Activated naive CD8-positive, alpha-beta T cell (primary cell): Measurements from ENCODE around the gene RBMXL3.
"Not testable (repeated sequence)": the region's sequence is repeated elsewhere in the genome, so short reads cannot be mapped to it uniquely, and the experiment has no call there.

Source experiments
- H3K27ac Mint-ChIP-seq: one replicate; pipeline ENCODE4 v1.8.0; 2021; ENCODE audit warnings: mixed read lengths
- H3K27me3 Mint-ChIP-seq: one replicate; pipeline ENCODE4 v1.8.0; 2021; ENCODE audit warnings: mixed read lengths
- H3K36me3 Mint-ChIP-seq: one replicate; pipeline ENCODE4 v1.8.0; 2021; ENCODE audit warnings: mixed read lengths
- H3K4me1 Mint-ChIP-seq: one replicate; pipeline ENCODE4 v1.8.0; 2021; ENCODE audit warnings: low read depth, mixed read lengths
- H3K4me3 Mint-ChIP-seq: one replicate; pipeline ENCODE4 v1.8.0; 2021; ENCODE audit warnings: mild to moderate bottlenecking, mixed read lengths
- H3K9me3 Mint-ChIP-seq: one replicate; pipeline ENCODE4 v1.8.0; 2021; ENCODE audit warnings: low read depth, mixed read lengths

The RBMXL3 gene

GRCh38 chrX:115214151-115214550 lies 24.9 kb downstream of the RBMXL3 start:
- no peaks in the 10 kb centered on the region for H3K9me3 Mint-ChIP-seq
- no peaks in the 10 kb centered on the region for H3K4me1 Mint-ChIP-seq
- H3K27ac Mint-ChIP-seq, result no peak overlapping the region
- no peaks in the 10 kb centered on the region for H3K36me3 Mint-ChIP-seq
- no peaks in the 10 kb centered on the region for H3K27me3 Mint-ChIP-seq
- H3K4me3 Mint-ChIP-seq, result no peak overlapping the region

- no peak overlapping the region for H3K4me3 Mint-ChIP-seq
- no peaks in the 10 kb centered on the region for H3K36me3 Mint-ChIP-seq
- no peaks in the 10 kb centered on the region for H3K27me3 Mint-ChIP-seq
- no peaks in the 10 kb centered on the region for H3K4me1 Mint-ChIP-seq
- no peak overlapping the region for H3K27ac Mint-ChIP-seq
- no peaks in the 10 kb centered on the region for H3K9me3 Mint-ChIP-seq
Measured at GRCh38 chrX:115214605-115215004, 25.4 kb downstream of the RBMXL3 start.

- not testable (repeated sequence) for H3K9me3 Mint-ChIP-seq, H3K4me3 Mint-ChIP-seq, H3K27me3 Mint-ChIP-seq, H3K27ac Mint-ChIP-seq, H3K36me3 Mint-ChIP-seq, H3K4me1 Mint-ChIP-seq
Measured at GRCh38 chrX:115217346-115217745, 28.1 kb downstream of the RBMXL3 start.

GRCh38 chrX:115226929-115227328 lies 37.7 kb downstream of the RBMXL3 start:
- H3K4me3 Mint-ChIP-seq, result no peak overlapping the region
- peaks cover 2% of the 10 kb centered on the region for H3K27me3 Mint-ChIP-seq
- no peaks in the 10 kb centered on the region for H3K9me3 Mint-ChIP-seq
- no peak overlapping the region for H3K27ac Mint-ChIP-seq
- H3K36me3 Mint-ChIP-seq, result no peaks in the 10 kb centered on the region
- no peaks in the 10 kb centered on the region for H3K4me1 Mint-ChIP-seq

GRCh38 chrX:115229337-115230003 lies 40.3 kb downstream of the RBMXL3 start:
- no peak overlapping the region for H3K27ac Mint-ChIP-seq
- H3K4me3 Mint-ChIP-seq, result no peak overlapping the region
- no peaks in the 10 kb centered on the region for H3K9me3 Mint-ChIP-seq
- H3K4me1 Mint-ChIP-seq, result peaks cover 5% of the 10 kb centered on the region
- no peaks in the 10 kb centered on the region for H3K36me3 Mint-ChIP-seq
- peaks cover 4% of the 10 kb centered on the region for H3K27me3 Mint-ChIP-seq

- Mint-ChIP-seq H3K36me3 (no peaks in the 10 kb centered on the region), H3K27ac (no peak overlapping the region), H3K4me1 (peaks cover 5% of the 10 kb centered on the region), H3K9me3 (no peaks in the 10 kb centered on the region), H3K4me3 (peak overlapping the region; percentile 46), H3K27me3 (peaks cover 4% of the 10 kb centered on the region)
Measured at GRCh38 chrX:115232933-115233496, 43.8 kb downstream of the RBMXL3 start.

- Mint-ChIP-seq H3K27ac (no peak within 1 kb of the TSS), H3K36me3 (no peaks in the 10 kb centered on the region), H3K4me3 (peak within 1 kb of the TSS; percentile 46), H3K4me1 (peaks cover 5% of the 10 kb centered on the region), H3K27me3 (peaks cover 4% of the 10 kb centered on the region), H3K9me3 (no peaks in the 10 kb centered on the region)
Measured at GRCh38 chrX:115233497-115234455, 44.6 kb downstream of the RBMXL3 start, which contains the start of gene LRCH2. Gene LRCH2, minus strand, starts transcription at chrX:115234096. Its CDS starts 55 bp downstream, at chrX:115234041.

- Mint-ChIP-seq H3K27ac (no peak overlapping the region), H3K9me3 (no peaks in the 10 kb centered on the region), H3K4me1 (peaks cover 5% of the 10 kb centered on the region), H3K36me3 (no peaks in the 10 kb centered on the region), H3K4me3 (no peak overlapping the region), H3K27me3 (peaks cover 4% of the 10 kb centered on the region)
Measured at GRCh38 chrX:115234461-115234860, 45.3 kb downstream of the RBMXL3 start.

- Mint-ChIP-seq H3K36me3 (no peaks in the 10 kb centered on the region), H3K27me3 (peaks cover 2% of the 10 kb centered on the region), H3K9me3 (no peaks in the 10 kb centered on the region), H3K4me1 (peaks cover 5% of the 10 kb centered on the region), H3K4me3 (no peak overlapping the region), H3K27ac (no peak overlapping the region)
Measured at GRCh38 chrX:115236560-115236959, 47.4 kb downstream of the RBMXL3 start.

GRCh38 chrX:115237056-115237455 lies 47.8 kb downstream of the RBMXL3 start:
- Mint-ChIP-seq H3K27ac (no peak overlapping the region), H3K4me3 (no peak overlapping the region), H3K9me3 (no peaks in the 10 kb centered on the region), H3K27me3 (peaks cover 2% of the 10 kb centered on the region), H3K36me3 (no peaks in the 10 kb centered on the region), H3K4me1 (peaks cover 5% of the 10 kb centered on the region)
